Neural progenitor cell (in vitro differentiated cells): ENCODE results near the gene CD55. TPM values are rescaled to one million over a fixed set of nuclear protein-coding genes. Genes with fewer than 3 reads are reported as not detected.

ENCODE experiments used
- DNase-seq: peaks from one replicate; pipeline ENCODE4 v3.0.0-alpha.2; 2016; ENCODE audit warnings: low spot score
- H2AFZ ChIP-seq: fragments of 200-600 bp; sonication (generic); replicated peaks from 2 replicates; pipeline ENCODE4 v1.6.1; 2016; ENCODE audit warnings: antibody characterized with exemption
- H3F3A ChIP-seq: fragments of 200-600 bp; sonication (generic); 2 replicates; pipeline ENCODE4 v1.6.1; 2016; ENCODE audit warnings: antibody characterized with exemption, low read depth
- H3K27ac ChIP-seq: fragments of 200-600 bp; sonication (generic); 2 replicates; pipeline ENCODE4 v1.5.1; 2016; ENCODE audit warnings: mild to moderate bottlenecking
- H3K27me3 ChIP-seq: fragments of 200-600 bp; sonication (generic); 2 replicates; pipeline ENCODE4 v1.6.1; 2016; ENCODE audit warnings: mild to moderate bottlenecking, moderate library complexity
- H3K36me3 ChIP-seq: fragments of 200-600 bp; sonication (generic); 2 replicates; pipeline ENCODE4 v1.5.1; 2016
- H3K4me1 ChIP-seq: fragments of 200-600 bp; sonication (generic); 2 replicates; pipeline ENCODE4 v1.6.1; 2016; ENCODE audit warnings: mixed run types
- H3K4me2 ChIP-seq: fragments of 200-600 bp; sonication (generic); 2 replicates; pipeline ENCODE4 v1.6.1; 2016
- H3K4me3 ChIP-seq: fragments of 200-600 bp; sonication (generic); 2 replicates; pipeline ENCODE4 v1.5.1; 2016
- H3K79me2 ChIP-seq: fragments of 200-600 bp; sonication (generic); 2 replicates; pipeline ENCODE4 v1.6.1; 2016; ENCODE audit warnings: low read depth
- H3K9ac ChIP-seq: fragments of 200-600 bp; sonication (generic); 2 replicates; pipeline ENCODE4 v1.6.1; 2016
- H3K9me3 ChIP-seq: fragments of 200-600 bp; sonication (generic); 2 replicates; pipeline ENCODE4 v1.5.1; 2016; ENCODE audit warnings: low read depth
- H4K20me1 ChIP-seq: fragments of 200-600 bp; sonication (generic); 2 replicates; pipeline ENCODE4 v1.6.1; 2016; ENCODE audit warnings: low read depth
- H3K27ac Mint-ChIP-seq: 3 replicates; pipeline ENCODE4 v1.8.0; 2021; ENCODE audit warnings: mixed read lengths
- H3K27me3 Mint-ChIP-seq: 2 replicates; pipeline ENCODE4 v1.8.0; 2022; ENCODE audit warnings: low read depth, mild to moderate bottlenecking, inconsistent platforms, moderate library complexity, mixed read lengths; ENCODE audit not compliant: insufficient read depth
- H3K36me3 Mint-ChIP-seq: 3 replicates; pipeline ENCODE4 v1.8.0; 2021; ENCODE audit warnings: mixed read lengths
- H3K4me1 Mint-ChIP-seq: 3 replicates; pipeline ENCODE4 v1.8.0; 2021; ENCODE audit warnings: mixed read lengths
- H3K4me3 Mint-ChIP-seq: 3 replicates; pipeline ENCODE4 v1.8.0; 2021; ENCODE audit warnings: mild to moderate bottlenecking, moderate library complexity, mixed read lengths
- H3K9me3 Mint-ChIP-seq: 3 replicates; pipeline ENCODE4 v1.8.0; 2020; ENCODE audit warnings: mixed read lengths
- CTCF ChIP-seq: fragments of 200-600 bp; sonication (generic); IDR thresholded peaks from 2 replicates; pipeline ENCODE4 v1.5.1; 2017; ENCODE audit warnings: antibody characterized with exemption, mild to moderate bottlenecking
- EZH2 ChIP-seq: fragments of 200-600 bp; sonication (generic); IDR thresholded peaks from 2 replicates; pipeline ENCODE4 v1.6.1; 2017; ENCODE audit warnings: antibody characterized with exemption, mild to moderate bottlenecking, moderate library complexity
- EZH2phosphoT487 ChIP-seq: fragments of 200-600 bp; sonication (generic); IDR thresholded peaks from 2 replicates; pipeline ENCODE4 v1.6.1; 2017; ENCODE audit warnings: antibody characterized with exemption
- total RNA-seq: library from RNA; depleted of rRNA; stranded (reverse); fragments of >200 nt; gene quantifications from 2 replicates; pipeline ENCODE4 v1.2.3, GENCODE V29; 2015; ENCODE audit warnings: low replicate concordance

Gene CD55
- total RNA-seq, 1 donor from 2014 or later = 11.5 TPM

GRCh38 chr1:207277241-207277640 is 44.2 kb upstream of the CD55 start:
- Mint-ChIP-seq H3K4me1 (no peaks in the 10 kb centered on the region), H3K27ac (no peak overlapping the region), H3K9me3 (no peaks in the 10 kb centered on the region), H3K27me3 (no peaks in the 10 kb centered on the region), H3K36me3 (no peaks in the 10 kb centered on the region), H3K4me3 (no peak overlapping the region)
- H3K27ac ChIP-seq = no peak overlapping the region
- H3K9ac ChIP-seq = no peak overlapping the region
- H3K9me3 ChIP-seq = no peaks in the 10 kb centered on the region
- H3K36me3 ChIP-seq = no peaks in the 10 kb centered on the region
- H4K20me1 ChIP-seq = no peaks in the 10 kb centered on the region
- H3K79me2 ChIP-seq = no peaks in the 10 kb centered on the region
- DNase-seq = no peak
- H3K27me3 ChIP-seq = no peaks in the 10 kb centered on the region
- H2AFZ ChIP-seq = no peak overlapping the region
- TF ChIP-seq EZH2 = no peak
- no peak for TF ChIP-seq EZH2phosphoT487
- TF ChIP-seq CTCF = no peak
- H3F3A ChIP-seq = no peaks in the 10 kb centered on the region
- no peaks in the 10 kb centered on the region for H3K4me1 ChIP-seq
- no peak overlapping the region for H3K4me2 ChIP-seq
- no peak overlapping the region for H3K4me3 ChIP-seq

- Histone ChIP-seq H4K20me1 (no peaks in the 10 kb centered on the region), H3F3A (no peaks in the 10 kb centered on the region), H3K79me2 (no peaks in the 10 kb centered on the region), H3K4me2 (no peak overlapping the region), H3K9me3 (no peaks in the 10 kb centered on the region), H3K27me3 (no peaks in the 10 kb centered on the region), H3K4me1 (no peaks in the 10 kb centered on the region), H3K36me3 (no peaks in the 10 kb centered on the region), H2AFZ (no peak overlapping the region), H3K4me3 (no peak overlapping the region), H3K27ac (no peak overlapping the region), H3K9ac (no peak overlapping the region)
- H3K36me3 Mint-ChIP-seq = no peaks in the 10 kb centered on the region
- H3K9me3 Mint-ChIP-seq = no peaks in the 10 kb centered on the region
- H3K4me3 Mint-ChIP-seq = no peak overlapping the region
- no peak overlapping the region for H3K27ac Mint-ChIP-seq
- no peak for TF ChIP-seq EZH2
- no peak for TF ChIP-seq CTCF
- no peak for TF ChIP-seq EZH2phosphoT487
- H3K27me3 Mint-ChIP-seq = no peaks in the 10 kb centered on the region
- H3K4me1 Mint-ChIP-seq = no peaks in the 10 kb centered on the region
- DNase-seq = no peak
These were observed 41.8 kb upstream of the CD55 start for GRCh38 chr1:207279652-207280051.

- H3K36me3 Mint-ChIP-seq = no peaks in the 10 kb centered on the region
- Histone ChIP-seq H3K9ac (no peak overlapping the region), H3K9me3 (no peaks in the 10 kb centered on the region), H3K79me2 (no peaks in the 10 kb centered on the region), H3K4me3 (no peak overlapping the region), H3K36me3 (no peaks in the 10 kb centered on the region), H3K27ac (no peak overlapping the region), H3F3A (no peaks in the 10 kb centered on the region), H3K4me1 (no peaks in the 10 kb centered on the region), H3K27me3 (no peaks in the 10 kb centered on the region), H4K20me1 (no peaks in the 10 kb centered on the region), H2AFZ (no peak overlapping the region), H3K4me2 (no peak overlapping the region)
- no peak for TF ChIP-seq EZH2phosphoT487
- no peak for TF ChIP-seq EZH2
- no peak for TF ChIP-seq CTCF
- no peaks in the 10 kb centered on the region for H3K4me1 Mint-ChIP-seq
- no peak overlapping the region for H3K4me3 Mint-ChIP-seq
- H3K27ac Mint-ChIP-seq = no peak overlapping the region
- no peak for DNase-seq
- H3K9me3 Mint-ChIP-seq = no peaks in the 10 kb centered on the region
- H3K27me3 Mint-ChIP-seq = no peaks in the 10 kb centered on the region
These were observed 40.8 kb upstream of the CD55 start for GRCh38 chr1:207280706-207281105.
